NCI-H1092 (cell line): ENCODE results near the gene PMAIP1.
"Not testable (repeated sequence)": the region's sequence is repeated elsewhere in the genome, so short reads cannot be mapped to it uniquely, and the experiment has no call there.

Source experiments
- DNase-seq: peaks from one replicate; lab custom pipeline; 2025; lab: John Stamatoyannopoulos, UW

Gene PMAIP1

GRCh38 chr18:59899298-59900221, at the start of gene PMAIP1:
Gene PMAIP1, plus strand, starts transcription at chr18:59899996. Its CDS starts 182 bp downstream, at chr18:59900178.
- DNase-seq = peak; percentile 88

DNA sequence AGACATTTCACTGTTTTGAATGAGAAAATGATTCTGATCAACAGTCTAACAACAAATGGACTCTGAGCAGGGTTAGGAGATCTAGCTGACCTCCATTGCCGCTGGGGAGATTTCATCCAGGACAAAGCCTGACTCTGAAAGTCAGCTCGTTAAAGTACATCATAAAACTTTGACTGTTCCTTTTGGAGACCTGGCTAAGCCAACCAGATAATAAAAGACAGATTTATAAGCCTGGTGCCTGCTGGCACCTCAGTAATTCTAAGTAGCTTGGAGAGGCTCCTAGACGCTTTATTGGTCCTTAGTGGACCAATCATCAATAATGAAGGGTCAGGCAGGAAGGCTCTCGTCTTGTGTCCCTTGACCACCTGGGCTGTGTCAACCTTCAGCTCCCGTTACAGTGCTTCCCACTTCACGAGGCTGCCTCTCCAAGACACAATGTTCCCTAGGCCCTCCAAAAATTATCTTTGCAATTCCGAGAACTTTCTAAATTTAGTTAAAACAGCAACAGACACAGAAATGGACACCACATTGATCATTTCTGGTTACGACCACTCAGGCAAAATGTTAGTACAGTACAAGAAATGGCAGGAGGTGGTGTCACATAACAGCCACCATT, 47.9 kb upstream of the PMAIP1 start:
- no peak for DNase-seq

- DNase-seq = no peak
Measured at GRCh38 chr18:59852548-59852947, 47.2 kb upstream of the PMAIP1 start.

- no peak for DNase-seq
Measured at GRCh38 chr18:59853380-59853779, 46.4 kb upstream of the PMAIP1 start.

- DNase-seq = not testable (repeated sequence)
Measured at GRCh38 chr18:59853988-59854387, 45.8 kb upstream of the PMAIP1 start.

- DNase-seq = no peak
Measured at GRCh38 chr18:59861009-59861408, 38.8 kb upstream of the PMAIP1 start.

DNA sequence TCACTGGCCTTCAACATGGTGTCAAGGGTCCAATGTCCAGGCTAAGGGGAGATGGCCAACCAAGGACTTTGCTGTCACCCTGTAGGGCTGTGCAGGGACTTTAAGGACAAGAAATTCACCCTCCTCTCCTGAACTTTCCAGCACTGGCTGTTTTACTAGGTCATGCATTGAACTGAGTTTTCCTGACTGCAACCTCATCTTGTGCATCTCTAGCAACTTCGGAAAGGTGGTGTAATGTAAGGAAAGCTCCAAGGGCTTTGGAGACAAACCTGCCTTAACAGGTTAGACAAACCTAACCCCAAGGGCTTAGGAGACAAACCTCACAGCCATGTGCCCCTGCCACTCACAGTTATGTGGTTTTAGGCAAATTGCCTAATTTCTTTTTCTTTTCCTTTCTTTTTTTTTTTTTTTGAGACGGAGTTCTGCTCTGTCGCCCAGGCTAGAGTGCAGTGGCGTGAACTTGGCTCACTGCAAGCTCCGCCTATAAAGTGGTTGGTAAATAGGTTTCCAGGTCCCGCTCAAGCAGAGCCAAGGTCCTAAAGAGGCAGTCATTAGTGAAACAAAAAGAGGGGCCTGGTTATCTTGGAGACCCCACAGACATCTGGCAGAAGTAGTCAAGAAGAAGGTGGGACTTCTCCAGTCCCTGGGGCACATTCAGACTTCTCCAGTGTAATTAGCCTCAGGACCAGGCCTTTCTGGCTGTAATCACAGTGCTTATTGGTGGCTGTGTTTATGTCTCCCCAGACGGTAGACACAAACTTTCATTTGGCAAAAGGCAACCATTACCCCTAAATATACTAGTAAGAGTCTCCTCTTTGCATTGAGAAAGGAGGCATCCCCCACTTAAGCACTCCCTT, 37.6 kb upstream of the PMAIP1 start:
- no peak for DNase-seq

DNA sequence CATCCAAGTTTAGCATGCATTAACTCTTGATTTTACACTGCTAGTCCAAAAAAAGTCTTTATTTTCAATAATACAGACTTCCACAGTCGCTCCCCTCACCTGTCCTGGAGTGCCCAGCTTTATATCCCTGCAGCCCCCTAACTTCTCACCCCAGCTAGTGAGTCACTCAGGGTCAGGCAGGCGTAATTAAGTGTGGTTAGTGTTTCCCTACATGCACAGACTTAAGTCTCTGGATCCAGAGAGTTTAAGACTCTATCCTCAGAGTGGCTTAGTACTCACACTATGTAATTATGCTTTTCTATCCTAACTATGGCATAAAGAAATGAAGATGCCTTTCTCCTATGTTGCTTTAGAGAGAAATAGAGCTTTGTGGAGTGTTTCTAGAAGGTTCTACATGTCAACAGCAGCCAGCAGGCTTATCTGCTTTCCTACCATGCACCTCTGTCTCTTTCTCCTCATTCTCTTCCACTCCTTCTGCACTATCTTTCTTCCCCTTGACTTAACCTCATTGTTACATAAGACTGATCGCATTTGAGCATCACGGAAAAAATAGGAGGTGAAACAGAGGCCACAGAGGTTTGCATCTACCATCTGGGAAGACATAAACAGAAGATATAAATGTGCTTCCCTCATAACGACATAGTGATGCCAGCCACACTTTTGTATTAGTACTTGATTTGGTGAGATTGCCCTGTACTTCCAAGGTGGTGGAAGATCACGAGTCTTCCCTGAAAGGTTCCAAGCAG, 34.4 kb upstream of the PMAIP1 start:
- no peak for DNase-seq

GRCh38 chr18:59866551-59867269, 33.1 kb upstream of the PMAIP1 start:
- no peak for DNase-seq

DNA sequence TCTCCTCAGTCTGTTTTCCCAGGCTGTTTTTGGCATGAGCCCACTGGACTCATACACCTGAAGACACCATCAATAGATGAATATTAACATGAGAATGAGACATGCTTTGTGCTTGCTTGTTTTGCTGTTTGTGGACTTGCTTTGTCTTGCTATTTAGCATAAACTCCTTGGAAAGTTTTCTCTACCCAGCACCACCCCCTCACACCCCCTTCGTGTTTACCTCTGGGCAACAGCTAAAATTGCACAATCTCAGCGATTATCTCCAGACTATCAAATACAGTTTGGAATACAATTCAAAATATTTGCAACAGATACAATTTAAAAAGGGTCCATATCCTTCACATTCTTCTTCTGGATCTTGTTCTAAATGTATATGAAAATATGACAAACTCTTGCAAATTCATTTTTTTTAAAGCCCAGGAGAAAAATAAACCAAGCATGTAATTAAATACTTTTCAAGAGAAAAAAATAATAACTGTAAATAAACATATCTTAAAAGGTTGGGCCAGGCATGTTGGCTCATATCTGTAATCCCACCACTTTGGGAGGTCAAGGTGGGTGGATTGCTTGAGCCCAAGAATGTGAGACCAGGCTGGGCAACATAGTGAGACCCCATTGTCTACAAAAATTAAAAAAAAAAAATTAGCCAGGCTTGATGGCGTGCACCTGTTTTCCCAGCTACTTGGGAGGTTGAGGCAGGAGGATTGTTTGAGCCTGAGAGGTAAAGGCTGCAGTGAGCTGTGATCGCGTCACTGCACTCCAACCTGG, 32.3 kb upstream of the PMAIP1 start:
- DNase-seq = no peak

GRCh38 chr18:59870623-59871130, 29.1 kb upstream of the PMAIP1 start:
- DNase-seq = no peak

DNA sequence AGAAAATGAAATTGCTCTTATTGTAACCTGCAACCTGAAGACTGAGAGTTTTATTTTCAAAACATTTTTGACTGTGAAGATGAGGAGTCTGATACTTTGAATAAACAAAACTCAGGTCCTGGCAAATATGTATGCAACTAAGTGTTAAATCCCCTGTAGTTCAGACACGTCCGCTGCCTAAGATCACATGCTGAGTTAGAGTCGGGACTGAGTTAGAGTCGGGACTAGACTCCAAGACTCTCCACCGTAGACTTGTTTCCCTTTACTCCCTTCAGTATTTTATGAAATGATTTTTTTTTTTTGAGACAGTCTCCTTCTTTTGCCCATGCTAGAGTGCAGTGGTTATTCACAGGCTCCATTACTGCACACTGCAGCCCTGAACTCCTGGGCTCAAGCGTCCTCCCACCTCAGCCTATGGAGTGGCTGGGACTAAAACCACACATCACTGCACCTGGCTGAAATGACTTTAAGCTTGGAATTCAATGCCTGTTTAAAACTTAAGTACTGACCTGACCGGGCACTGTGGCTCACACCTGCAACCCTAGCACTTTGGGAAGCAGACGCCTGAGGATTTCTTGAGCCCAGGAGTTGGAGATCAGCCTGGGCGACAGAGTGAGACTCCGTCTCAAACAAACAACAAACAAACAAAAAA, 28.0 kb upstream of the PMAIP1 start:
- DNase-seq = no peak

DNA sequence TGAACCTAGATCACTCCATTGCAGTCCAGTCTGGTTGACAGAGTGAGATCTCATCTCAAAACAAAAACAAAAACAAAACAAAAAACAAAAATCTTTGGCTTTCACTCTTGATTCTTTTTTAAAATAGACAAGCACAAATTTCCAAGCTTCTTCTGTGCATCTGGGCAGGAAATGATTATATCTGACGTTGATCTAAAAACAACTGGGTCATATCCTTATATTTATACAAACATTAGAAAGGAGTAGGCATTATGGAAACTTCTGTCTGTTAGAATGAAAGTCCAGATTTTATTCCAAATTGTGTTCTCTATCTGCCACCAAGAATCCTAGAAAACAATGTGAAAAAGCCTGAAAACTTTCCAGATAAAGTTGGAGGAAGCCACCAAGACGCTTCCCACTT, 26.2 kb upstream of the PMAIP1 start:
- no peak for DNase-seq

- no peak for DNase-seq
Measured at GRCh38 chr18:59874166-59874565, 25.6 kb upstream of the PMAIP1 start.

- no peak for DNase-seq
Measured at GRCh38 chr18:59876310-59876626, 23.5 kb upstream of the PMAIP1 start.

DNA sequence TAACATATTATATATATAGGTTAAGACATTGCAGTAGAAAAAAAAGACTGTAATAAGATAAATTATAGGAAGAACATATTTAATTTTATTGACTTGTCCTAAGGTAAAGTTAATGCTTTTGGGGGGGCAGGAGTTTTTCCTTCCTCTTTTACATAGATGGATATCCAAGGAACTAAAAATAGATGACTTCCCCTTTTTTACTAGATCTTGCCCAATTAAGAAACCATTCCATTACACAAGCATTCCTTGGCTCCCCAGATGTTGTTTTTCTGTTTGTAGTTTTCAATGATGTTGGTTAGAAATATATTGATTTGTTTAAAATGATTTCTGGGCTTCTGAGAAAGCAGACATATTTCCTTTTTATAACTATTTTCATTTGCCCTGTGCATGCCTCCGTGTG, 22.4 kb upstream of the PMAIP1 start:
- DNase-seq = no peak

DNA sequence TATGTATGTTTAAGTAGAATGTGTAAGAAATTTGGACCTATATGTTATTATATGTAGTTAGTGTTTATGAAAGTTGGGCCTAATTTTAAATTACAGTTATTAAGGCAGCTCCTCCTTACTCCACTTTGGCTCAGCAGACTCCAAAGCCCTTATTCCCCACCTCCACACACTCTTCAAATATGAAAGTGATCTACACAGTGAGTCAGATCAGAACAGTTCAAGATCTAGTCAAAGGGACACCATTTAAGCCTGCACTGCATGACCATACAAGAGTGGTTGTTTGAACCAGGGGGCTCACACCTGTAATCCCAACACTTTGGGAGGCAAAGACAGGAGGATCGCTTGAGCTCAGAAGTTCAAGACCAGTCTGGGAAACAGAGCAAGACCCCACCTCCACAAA, 21.2 kb upstream of the PMAIP1 start:
- no peak for DNase-seq

DNA sequence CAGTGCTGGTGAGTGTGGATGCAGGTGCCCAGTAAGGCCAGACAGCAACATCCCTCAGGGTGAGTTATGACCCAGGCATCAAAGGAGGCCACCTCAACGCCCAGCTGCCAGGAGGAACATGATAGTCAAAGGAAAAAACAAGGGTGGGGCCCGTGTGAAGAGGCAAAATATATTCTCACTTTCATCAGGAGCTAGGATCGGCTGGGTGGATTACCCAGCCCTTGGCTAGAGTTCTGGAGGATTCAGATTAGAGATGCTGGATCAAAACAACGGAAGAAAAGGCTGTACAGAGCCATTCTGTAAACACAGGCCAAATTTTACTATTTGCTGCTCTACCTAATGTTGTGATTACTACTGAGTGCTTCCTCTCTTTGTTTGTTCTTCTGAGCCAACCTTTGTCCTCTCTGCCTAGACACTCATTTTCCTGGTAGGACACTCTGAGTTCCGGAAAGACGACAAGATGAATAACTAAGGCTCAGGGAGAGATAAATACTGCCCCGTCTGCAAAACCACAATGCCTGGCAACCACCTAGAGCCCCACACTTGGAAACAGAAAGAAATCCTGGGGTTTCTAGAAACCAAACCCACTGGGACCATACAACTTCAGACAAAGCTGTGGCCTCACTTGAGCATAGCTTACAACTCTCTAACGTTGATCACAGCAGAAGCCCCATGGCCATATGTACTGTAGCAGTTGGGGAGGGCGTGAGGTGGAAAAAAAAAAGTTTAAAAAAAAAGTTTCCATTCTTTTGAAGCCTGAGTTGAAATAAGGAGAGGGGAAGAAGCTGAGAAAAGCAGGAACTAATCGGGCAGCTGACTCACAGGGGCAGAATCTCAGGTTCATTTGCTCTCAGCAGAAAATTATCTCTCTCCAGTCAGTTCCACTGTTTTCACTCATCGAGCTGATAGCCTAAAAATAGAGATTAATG, 17.8 kb upstream of the PMAIP1 start:
- DNase-seq = no peak

DNA sequence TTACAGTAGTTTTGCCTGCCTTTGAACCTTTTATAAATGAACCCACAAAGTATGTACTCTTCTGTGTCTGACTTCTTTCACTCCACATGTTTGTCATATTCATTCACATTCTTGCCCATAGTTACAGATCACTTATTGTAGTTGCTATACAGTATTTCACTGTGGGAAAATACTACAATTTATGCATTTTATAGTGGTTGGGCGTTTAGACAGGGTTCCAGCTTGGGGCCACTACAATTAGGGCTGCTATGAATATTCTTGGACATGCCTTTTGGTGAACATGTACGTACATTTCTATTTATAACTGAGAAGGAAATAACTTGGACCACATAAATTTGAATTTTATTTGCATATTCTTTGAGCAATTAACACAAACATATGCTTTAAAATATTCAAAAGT, 15.4 kb upstream of the PMAIP1 start:
- DNase-seq = no peak
